Natural killer cell (primary cell): ENCODE results near the gene KIF1A. TPM values are rescaled to one million over a fixed set of nuclear protein-coding genes. Genes with fewer than 3 reads are reported as not detected.

Experiments used
- ATAC-seq, 3 donors: fragments of 150-1000 bp in 2 of 3; fragments of 200-7000 bp in 1 of 3; cut with Tn5 transposase; 1 replicate in 1 of 3; 2 replicates in 2 of 3; pipeline ENCODE4 v1.10.0; 2021; ENCODE audit warnings: mild to moderate bottlenecking in 2 of 3, moderate library complexity in 2 of 3
- DNase-seq, 2 donors: peaks; one replicate each; pipeline versions ENCODE4 v3.0.0 to v3.0.0-alpha.2; 2013 to 2021; ENCODE audit warnings: mixed read lengths in 1 of 2
- H3K27ac ChIP-seq: one replicate; pipeline ENCODE4 v1.5.1; 2013; ENCODE audit warnings: mild to moderate bottlenecking, low read length
- H3K27me3 ChIP-seq: one replicate; pipeline ENCODE4 v1.6.1; 2013; ENCODE audit warnings: low read length; ENCODE audit not compliant: control insufficient read depth, insufficient read depth
- H3K36me3 ChIP-seq: one replicate; pipeline ENCODE4 v1.6.1; 2013; ENCODE audit warnings: low read length; ENCODE audit not compliant: control insufficient read depth, insufficient read depth
- H3K4me1 ChIP-seq: one replicate; pipeline ENCODE4 v1.6.1; 2013; ENCODE audit warnings: low read length; ENCODE audit not compliant: control insufficient read depth, insufficient read depth
- H3K4me3 ChIP-seq: one replicate; pipeline ENCODE4 v1.5.1; 2013; ENCODE audit warnings: low read length
- H3K9me3 ChIP-seq: one replicate; pipeline ENCODE4 v1.6.1; 2013; ENCODE audit warnings: low read length; ENCODE audit not compliant: control insufficient read depth, insufficient read depth
- H3K27ac Mint-ChIP-seq, 2 donors: one replicate each; pipeline ENCODE4 v1.8.0; 2022; ENCODE audit warnings: mild to moderate bottlenecking in 2 of 2, mixed read lengths in 2 of 2, moderate library complexity in 1 of 2
- H3K27me3 Mint-ChIP-seq, 2 donors: one replicate each; pipeline ENCODE4 v1.8.0; 2022; ENCODE audit warnings: low read depth in 2 of 2, mixed read lengths in 2 of 2
- H3K36me3 Mint-ChIP-seq: one replicate; pipeline ENCODE4 v1.8.0; 2022; ENCODE audit warnings: mixed read lengths
- H3K4me1 Mint-ChIP-seq, 2 donors: one replicate each; pipeline ENCODE4 v1.8.0; 2022; ENCODE audit warnings: mixed read lengths in 2 of 2
- H3K4me3 Mint-ChIP-seq: one replicate; pipeline ENCODE4 v1.8.0; 2022; ENCODE audit warnings: mild to moderate bottlenecking, moderate library complexity, mixed read lengths
- H3K9me3 Mint-ChIP-seq, 2 donors: one replicate each; pipeline ENCODE4 v1.8.0; 2022; ENCODE audit warnings: mixed read lengths in 2 of 2
- WGBS: methylation state at CpG from one replicate; pipeline ENCODE4 v1.1.7; 2013; ENCODE audit warnings: missing lambda C conversion rate; ENCODE audit not compliant: insufficient coverage; 5-methylcytosine and 5-hydroxymethylcytosine counted together
- intact Hi-C: fragments of 100-400 bp; cut with micrococcal nuclease; formaldehyde crosslinking; loops from one replicate; pipeline ENCODE4 v1.14.2; 2022
- total RNA-seq, 4 donors: library from RNA; stranded (reverse); fragments of 120-200 nt in 1 of 4; gene quantifications; one replicate each; pipeline versions ENCODE4 v1.2.3 to v1.2.4, GENCODE V29; 2013 to 2022
- TF ChIP-seq, protein P1 (sequence below): fragments of 200-600 bp; IDR thresholded peaks from one replicate; pipeline ENCODE4 v1.8.0; 2022; ENCODE audit warnings: antibody characterized with exemption

Gene KIF1A
- total RNA-seq, 3 donors from 2014 or later (not counting 1 experiment from before 2014, with no cell fraction given), result 0.09 TPM; not detected in 2

DNA sequence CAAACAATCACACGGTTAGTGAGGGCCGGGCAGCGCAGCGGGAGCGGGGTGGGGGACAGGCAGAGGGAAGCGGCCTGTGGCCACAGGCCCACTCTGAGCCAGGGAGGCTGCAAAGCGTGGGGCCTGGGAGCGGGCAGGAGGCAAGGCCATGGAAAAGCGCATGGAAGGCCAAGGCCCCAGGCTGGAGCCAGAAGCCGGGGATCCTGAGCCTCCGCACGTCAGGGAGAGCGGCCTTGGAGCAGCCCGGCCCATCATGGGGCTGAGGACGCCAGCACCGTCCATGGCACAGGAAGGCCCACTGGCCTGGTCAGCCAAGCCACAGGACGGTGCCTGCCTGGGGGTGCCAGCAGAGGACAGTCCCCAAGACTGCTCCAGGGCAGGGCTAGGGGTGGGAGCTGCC, 85.3 kb downstream of the KIF1A start:
- DNase-seq, result no peak
- ATAC-seq, result no peak
- TF ChIP-seq, protein P1, sequence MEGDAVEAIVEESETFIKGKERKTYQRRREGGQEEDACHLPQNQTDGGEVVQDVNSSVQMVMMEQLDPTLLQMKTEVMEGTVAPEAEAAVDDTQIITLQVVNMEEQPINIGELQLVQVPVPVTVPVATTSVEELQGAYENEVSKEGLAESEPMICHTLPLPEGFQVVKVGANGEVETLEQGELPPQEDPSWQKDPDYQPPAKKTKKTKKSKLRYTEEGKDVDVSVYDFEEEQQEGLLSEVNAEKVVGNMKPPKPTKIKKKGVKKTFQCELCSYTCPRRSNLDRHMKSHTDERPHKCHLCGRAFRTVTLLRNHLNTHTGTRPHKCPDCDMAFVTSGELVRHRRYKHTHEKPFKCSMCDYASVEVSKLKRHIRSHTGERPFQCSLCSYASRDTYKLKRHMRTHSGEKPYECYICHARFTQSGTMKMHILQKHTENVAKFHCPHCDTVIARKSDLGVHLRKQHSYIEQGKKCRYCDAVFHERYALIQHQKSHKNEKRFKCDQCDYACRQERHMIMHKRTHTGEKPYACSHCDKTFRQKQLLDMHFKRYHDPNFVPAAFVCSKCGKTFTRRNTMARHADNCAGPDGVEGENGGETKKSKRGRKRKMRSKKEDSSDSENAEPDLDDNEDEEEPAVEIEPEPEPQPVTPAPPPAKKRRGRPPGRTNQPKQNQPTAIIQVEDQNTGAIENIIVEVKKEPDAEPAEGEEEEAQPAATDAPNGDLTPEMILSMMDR, result no peak
- Histone ChIP-seq H3K4me3 (no peak overlapping the region), H3K27me3 (no peaks in the 10 kb centered on the region), H3K9me3 (no peaks in the 10 kb centered on the region), H3K4me1 (no peaks in the 10 kb centered on the region), H3K27ac (no peak overlapping the region), H3K36me3 (no peaks in the 10 kb centered on the region)
- H3K4me1 Mint-ChIP-seq, result peaks cover 0 to 6% of the 10 kb centered on the region in 2 donors
- H3K4me3 Mint-ChIP-seq, result no peak overlapping the region
- 95% methylated on average over 17 of the region's 17 CpGs for WGBS
- H3K27me3 Mint-ChIP-seq, result no peaks in the 10 kb centered on the region
- intact Hi-C loops, result no loop called here
- no peak overlapping the region for H3K27ac Mint-ChIP-seq
- no peaks in the 10 kb centered on the region for H3K9me3 Mint-ChIP-seq
- H3K36me3 Mint-ChIP-seq, result no peaks in the 10 kb centered on the region

GRCh38 chr2:240733803-240734495, 86.1 kb downstream of the KIF1A start:
- Mint-ChIP-seq H3K4me1 (no peaks in the 10 kb centered on the region), H3K27ac (no peak overlapping the region), H3K36me3 (no peaks in the 10 kb centered on the region), H3K27me3 (no peaks in the 10 kb centered on the region), H3K9me3 (no peaks in the 10 kb centered on the region), H3K4me3 (no peak overlapping the region)
- intact Hi-C loops, result loop anchor here (1.0 kb wide), 1 partner anchor 220 kb away; no protein-coding TSS in a partner anchor
- ATAC-seq (peak; percentile 42 to 60 (median 42)), DNase-seq (peak in 1 of 2 donors; percentile 45)
- H3K4me3 ChIP-seq, result no peak overlapping the region
- H3K36me3 ChIP-seq, result no peaks in the 10 kb centered on the region
- H3K4me1 ChIP-seq, result no peaks in the 10 kb centered on the region
- TF ChIP-seq, protein P1, result no peak
- no peak overlapping the region for H3K27ac ChIP-seq
- H3K9me3 ChIP-seq, result no peaks in the 10 kb centered on the region
- 76% methylated on average over 24 of the region's 24 CpGs for WGBS
- H3K27me3 ChIP-seq, result no peaks in the 10 kb centered on the region

DNA sequence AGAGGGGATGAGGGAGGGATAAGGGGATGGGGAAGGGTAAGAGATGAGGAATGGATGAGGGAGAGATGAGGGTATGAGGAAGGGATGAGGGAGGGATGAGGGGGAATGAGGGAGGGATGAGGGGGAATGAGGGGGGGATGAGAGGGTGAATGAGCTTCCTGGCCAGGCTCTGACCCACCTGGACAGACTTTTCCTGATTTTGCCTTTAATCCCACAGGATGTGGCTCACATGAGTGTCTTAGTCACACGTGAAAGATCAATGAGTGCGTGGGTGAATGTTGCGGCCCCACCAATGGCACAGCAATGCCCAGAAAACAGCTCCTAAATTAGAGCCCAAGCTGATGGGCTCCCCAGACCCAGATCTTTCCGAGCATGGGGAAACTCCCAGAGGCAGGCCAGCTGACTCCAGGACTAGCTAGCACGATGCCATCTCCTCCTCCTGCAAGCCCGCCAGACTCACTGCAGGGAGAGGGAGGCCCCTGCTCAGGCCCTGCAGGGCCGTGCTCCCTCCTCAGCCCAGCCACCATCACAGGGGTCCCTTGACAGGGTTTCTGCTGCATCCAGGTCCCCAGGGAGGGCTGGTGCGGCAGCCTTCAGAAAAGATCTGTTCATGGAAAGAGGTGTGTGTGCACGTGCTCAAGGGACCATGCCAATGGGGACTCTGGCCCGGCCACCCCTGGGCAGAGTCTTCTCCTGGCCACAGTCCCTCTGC, 87.0 kb downstream of the KIF1A start:
- TF ChIP-seq, protein P1, result no peak
- 80% methylated on average over 10 of the region's 10 CpGs for WGBS
- Histone ChIP-seq H3K4me3 (no peak overlapping the region), H3K9me3 (no peaks in the 10 kb centered on the region), H3K27me3 (no peaks in the 10 kb centered on the region), H3K36me3 (no peaks in the 10 kb centered on the region), H3K27ac (no peak overlapping the region), H3K4me1 (no peaks in the 10 kb centered on the region)
- Mint-ChIP-seq H3K27me3 (no peaks in the 10 kb centered on the region), H3K9me3 (no peaks in the 10 kb centered on the region), H3K4me3 (no peak overlapping the region), H3K27ac (no peak overlapping the region), H3K4me1 (no peaks in the 10 kb centered on the region), H3K36me3 (no peaks in the 10 kb centered on the region)
- ATAC-seq, result no peak
- DNase-seq, result no peak
- intact Hi-C loops, result loop anchor here (1.0 kb wide), 1 partner anchor 219 kb away; no protein-coding TSS in a partner anchor
